ENCODE measurements around the gene TBC1D24. TPM values are rescaled to one million over a fixed set of nuclear protein-coding genes. Genes with fewer than 3 reads are reported as not detected.

TBC1D24 gene
- polyA plus RNA-seq, 1 experiment, result 6.0 TPM

DNA sequence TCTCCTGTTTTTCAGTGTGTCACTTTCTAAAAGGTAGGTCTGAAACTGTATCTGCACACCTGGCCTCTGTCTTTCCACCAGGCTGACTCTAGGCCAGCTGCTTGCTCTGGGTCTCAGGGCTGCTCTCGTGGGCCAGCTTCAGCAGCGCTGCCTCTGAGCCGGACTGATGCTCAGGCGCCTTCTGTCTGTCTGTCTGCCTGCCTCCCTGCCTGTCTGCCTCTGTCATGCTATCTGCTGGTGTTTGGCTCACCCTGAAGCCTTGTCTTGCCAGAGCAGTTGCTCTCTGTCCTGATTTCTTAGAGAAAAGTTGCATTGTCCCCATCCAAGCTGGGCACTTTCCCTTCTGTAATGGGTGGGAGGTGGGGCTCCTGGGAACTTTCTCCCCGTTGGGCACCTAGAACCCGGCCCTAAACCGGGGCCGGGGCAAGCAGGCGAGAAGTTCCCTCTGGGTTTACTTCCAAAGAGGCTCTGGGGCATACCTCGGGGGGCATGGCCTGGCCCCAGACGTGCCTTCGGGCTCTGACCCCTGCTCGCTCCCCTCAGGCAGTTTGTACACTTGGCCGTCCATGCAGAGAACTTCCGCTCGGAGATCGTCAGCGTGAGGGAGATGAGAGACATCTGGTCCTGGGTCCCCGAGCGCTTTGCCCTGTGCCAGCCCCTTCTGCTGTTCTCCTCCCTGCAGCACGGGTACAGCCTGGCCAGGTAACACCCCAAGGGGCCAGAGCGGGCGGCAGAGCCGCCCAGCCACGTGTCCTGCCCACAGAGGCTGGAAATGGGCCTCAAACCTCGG lies 23.0 kb downstream of the TBC1D24 start:
- Histone ChIP-seq H3K27me3 (ENCODE audit: control insufficient read depth, insufficient read depth, low read length) (no peaks in the 10 kb centered on the region), H3K27ac (ENCODE audit: low read depth, low read length) (no peak overlapping the region), H3K4me3 (ENCODE audit: low read depth, low read length) (no peak overlapping the region), H3K9me3 (ENCODE audit: control insufficient read depth, insufficient read depth, low read length) (no peaks in the 10 kb centered on the region; the same call in 1 of the 2 replicates)
- DNase-seq (ENCODE audit: low read depth, low spot score), result no peak
- ChIA-PET POLR2A (interaction anchor here (0.9 kb wide), 1 partner anchor 23 kb away, joined by 3 read pairs; the partner anchor contains the start of gene TBC1D24), CTCF (no interaction called here)
- TF ChIP-seq, protein P1, sequence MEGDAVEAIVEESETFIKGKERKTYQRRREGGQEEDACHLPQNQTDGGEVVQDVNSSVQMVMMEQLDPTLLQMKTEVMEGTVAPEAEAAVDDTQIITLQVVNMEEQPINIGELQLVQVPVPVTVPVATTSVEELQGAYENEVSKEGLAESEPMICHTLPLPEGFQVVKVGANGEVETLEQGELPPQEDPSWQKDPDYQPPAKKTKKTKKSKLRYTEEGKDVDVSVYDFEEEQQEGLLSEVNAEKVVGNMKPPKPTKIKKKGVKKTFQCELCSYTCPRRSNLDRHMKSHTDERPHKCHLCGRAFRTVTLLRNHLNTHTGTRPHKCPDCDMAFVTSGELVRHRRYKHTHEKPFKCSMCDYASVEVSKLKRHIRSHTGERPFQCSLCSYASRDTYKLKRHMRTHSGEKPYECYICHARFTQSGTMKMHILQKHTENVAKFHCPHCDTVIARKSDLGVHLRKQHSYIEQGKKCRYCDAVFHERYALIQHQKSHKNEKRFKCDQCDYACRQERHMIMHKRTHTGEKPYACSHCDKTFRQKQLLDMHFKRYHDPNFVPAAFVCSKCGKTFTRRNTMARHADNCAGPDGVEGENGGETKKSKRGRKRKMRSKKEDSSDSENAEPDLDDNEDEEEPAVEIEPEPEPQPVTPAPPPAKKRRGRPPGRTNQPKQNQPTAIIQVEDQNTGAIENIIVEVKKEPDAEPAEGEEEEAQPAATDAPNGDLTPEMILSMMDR (IDR thresholded peaks at IDR 0.05; ENCODE audit: low read depth, low read length), result no peak

DNA sequence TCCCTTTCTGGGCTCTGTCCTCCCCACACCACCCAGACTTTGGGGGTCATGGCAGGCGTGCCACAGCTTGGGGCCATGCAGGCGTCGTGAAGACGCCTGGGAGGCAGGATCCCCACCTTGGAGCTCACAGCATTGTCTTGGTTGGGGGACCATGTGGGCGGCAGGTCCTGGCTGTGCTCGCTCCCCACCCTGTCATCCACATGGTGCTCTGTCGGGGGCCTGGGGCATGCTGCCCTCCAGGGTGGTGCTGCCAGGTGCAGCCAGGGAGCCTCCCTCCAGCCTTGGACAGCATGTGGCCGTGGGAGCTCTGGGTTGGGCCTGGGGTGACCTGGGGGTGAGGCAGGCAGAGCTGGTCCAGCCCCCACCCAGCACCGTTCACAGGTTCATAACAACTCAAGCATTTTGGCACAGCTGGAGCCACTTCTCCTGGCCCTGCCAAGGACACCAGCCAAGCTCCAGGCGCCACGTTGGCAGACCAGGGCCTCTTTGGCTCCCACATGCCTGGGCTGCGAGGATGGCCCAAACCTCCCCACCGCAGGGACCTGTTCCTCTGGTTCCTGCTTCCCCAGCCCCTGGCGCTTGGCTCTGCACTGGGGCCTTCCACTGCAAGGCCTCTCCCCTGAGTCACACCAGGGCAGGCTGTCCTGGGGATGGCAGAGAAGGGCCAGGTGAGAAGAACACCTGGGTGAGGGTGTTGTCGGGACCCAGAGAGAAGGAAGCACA lies 23.8 kb downstream of the TBC1D24 start:
- CTCF ChIA-PET, result no interaction called here
- Histone ChIP-seq H3K9me3 (ENCODE audit: control insufficient read depth, insufficient read depth, low read length) (no peaks in the 10 kb centered on the region; the same call in 1 of the 2 replicates), H3K27me3 (ENCODE audit: control insufficient read depth, insufficient read depth, low read length) (no peaks in the 10 kb centered on the region), H3K4me3 (ENCODE audit: low read depth, low read length) (no peak overlapping the region), H3K27ac (ENCODE audit: low read depth, low read length) (no peak overlapping the region)
- DNase-seq (ENCODE audit: low read depth, low spot score), result no peak
- POLR2A ChIA-PET, result interaction anchor here (0.9 kb wide), 1 partner anchor 24 kb away, joined by 3 read pairs; the partner anchor contains the start of gene TBC1D24
- TF ChIP-seq, protein P1 (IDR thresholded peaks at IDR 0.05; ENCODE audit: low read depth, low read length), result no peak

DNA sequence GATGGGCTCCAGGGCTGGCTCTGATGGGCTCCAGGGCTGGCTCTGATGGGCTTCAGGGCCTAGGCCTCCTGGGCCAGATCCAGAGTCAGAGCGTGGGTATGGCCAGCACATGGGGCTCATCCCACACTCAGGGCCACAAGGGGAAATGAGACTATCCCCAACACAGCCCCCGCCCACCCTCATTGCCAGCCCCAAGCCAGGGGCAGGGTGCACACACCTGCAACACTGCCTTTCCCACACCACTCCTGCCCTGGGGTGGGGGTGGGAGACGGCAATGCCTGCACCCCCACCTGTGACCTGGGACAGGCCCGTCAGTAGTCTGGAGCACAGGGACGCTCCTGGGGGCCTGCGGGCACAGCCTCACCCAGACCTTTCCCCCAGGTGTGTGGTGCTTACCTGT lies 24.5 kb downstream of the TBC1D24 start:
- no peak for DNase-seq (ENCODE audit: low read depth, low spot score)
- CTCF ChIA-PET, result no interaction called here
- Histone ChIP-seq H3K27me3 (ENCODE audit: control insufficient read depth, insufficient read depth, low read length) (no peaks in the 10 kb centered on the region), H3K27ac (ENCODE audit: low read depth, low read length) (no peak overlapping the region), H3K4me3 (ENCODE audit: low read depth, low read length) (no peak overlapping the region), H3K9me3 (ENCODE audit: control insufficient read depth, insufficient read depth, low read length) (no peaks in the 10 kb centered on the region; the same call in 1 of the 2 replicates)
- TF ChIP-seq, protein P1 (IDR thresholded peaks at IDR 0.05; ENCODE audit: low read depth, low read length), result no peak
- POLR2A ChIA-PET, result no interaction called here

DNA sequence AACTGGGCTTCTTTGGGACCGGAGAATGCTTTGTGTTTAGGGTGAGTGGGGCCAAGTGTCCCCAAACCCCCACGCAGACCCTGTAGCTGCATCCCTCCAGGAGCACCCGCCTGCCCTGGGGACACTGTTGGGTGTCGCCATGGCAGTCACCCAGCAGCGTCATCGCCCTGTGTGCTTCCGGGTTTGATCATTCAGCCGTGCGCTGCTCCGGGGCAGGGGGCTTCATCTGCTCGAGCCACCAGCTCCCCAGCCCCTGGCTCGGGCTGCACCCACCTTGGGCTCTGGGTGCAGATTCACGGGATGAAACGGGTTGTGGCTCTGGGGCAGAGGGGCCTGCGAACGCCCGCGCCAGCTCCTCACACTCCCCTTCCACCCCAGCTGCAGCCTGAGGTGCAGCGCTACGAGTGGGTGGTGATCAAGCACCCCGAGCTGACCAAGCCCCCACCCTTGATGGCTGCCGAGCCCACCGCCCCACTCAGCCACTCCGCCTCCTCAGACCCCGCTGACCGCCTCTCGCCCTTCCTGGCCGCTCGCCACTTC lies 25.0 kb downstream of the TBC1D24 start:
- no peak for DNase-seq (ENCODE audit: low read depth, low spot score)
- TF ChIP-seq, protein P1 (IDR thresholded peaks at IDR 0.05; ENCODE audit: low read depth, low read length), result no peak
- no peak overlapping the region for H3K27ac ChIP-seq (ENCODE audit: low read depth, low read length)
- H3K4me3 ChIP-seq (ENCODE audit: low read depth, low read length), result no peak overlapping the region
- H3K9me3 ChIP-seq (ENCODE audit: control insufficient read depth, insufficient read depth, low read length), result no peaks in the 10 kb centered on the region; the same call in 1 of the 2 replicates
- ChIA-PET POLR2A (no interaction called here), CTCF (interaction anchor here (2.1 kb wide), 2 partner anchors 10 to 70 kb away, joined by 16 to 23 read pairs; partner anchors contain the start of gene CCNF)
- H3K27me3 ChIP-seq (ENCODE audit: control insufficient read depth, insufficient read depth, low read length), result no peaks in the 10 kb centered on the region

Measured in AG04450 (cell line).